Activated CD4-positive, CD25-positive, alpha-beta regulatory T cell treated with anti-CD3 and anti-CD28 coated beads, Interleukin-2, amount 50 U/mL, for 72 hours (primary cell): ENCODE data around the gene S100A4.
"Not testable (repeated sequence)": the region's sequence is repeated elsewhere in the genome, so short reads cannot be mapped to it uniquely, and the experiment has no call there.

ENCODE experiments used
- DNase-seq: peaks from one replicate; pipeline ENCODE4 v3.0.0; 2021

The S100A4 gene

DNA sequence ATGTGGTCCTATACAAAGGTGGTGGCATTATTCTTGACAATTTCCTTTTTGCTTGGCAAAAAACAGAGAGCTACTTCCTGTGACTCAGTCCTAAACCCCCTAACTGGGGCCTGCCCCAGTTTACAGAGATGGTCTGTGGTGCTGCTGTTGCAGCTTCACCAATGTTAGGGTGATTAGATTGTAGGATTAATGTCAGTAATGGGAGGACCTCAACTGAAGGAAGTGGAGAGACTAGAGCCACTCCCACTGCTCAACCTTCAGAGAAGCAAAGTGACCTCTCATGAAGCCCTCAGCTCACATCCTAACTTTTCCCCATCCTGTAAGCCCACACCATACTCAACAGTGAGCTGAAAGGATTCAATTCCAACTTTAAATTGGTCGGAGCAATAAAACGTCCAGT lies 13.4 kb downstream of the S100A4 start:
- peak; percentile 36 for DNase-seq

DNA sequence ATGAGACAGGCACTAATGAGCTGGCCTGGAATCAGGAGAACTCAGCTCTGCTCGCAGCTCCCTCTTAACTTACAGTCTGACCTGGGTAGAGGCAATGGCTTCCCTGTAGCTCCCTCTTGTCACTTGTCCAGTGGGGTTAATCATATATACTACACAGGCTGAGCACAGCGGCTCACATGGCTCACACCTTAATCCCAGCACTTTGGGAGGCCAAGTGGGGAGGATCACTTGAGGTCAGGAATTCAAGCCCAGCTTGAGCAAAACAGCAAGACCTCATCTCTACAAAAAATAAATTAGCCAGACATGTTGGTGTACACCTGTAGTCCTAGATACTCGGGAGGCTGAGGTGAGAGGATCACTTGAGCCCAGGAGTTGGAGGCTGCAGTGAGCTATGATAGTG lies 14.0 kb downstream of the S100A4 start:
- DNase-seq, result peak; percentile 26

DNA sequence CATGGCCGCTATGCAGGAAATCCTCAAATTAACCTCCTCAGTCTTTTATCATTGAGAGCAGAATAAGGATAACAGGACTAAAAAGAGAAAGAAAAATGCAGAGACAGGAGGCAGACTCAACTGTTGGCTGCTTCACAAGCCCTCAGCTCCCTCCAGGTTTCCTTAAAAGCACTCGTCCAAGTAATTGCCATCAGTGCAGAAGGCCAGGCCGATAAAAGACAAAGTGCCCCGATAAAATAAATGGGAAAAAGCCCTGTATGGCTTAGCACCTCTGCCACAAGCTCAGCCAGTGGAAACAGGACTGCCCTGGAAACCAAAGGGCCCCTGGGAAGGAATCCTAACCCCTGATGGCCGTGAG lies 17.9 kb downstream of the S100A4 start:
- no peak for DNase-seq

DNA sequence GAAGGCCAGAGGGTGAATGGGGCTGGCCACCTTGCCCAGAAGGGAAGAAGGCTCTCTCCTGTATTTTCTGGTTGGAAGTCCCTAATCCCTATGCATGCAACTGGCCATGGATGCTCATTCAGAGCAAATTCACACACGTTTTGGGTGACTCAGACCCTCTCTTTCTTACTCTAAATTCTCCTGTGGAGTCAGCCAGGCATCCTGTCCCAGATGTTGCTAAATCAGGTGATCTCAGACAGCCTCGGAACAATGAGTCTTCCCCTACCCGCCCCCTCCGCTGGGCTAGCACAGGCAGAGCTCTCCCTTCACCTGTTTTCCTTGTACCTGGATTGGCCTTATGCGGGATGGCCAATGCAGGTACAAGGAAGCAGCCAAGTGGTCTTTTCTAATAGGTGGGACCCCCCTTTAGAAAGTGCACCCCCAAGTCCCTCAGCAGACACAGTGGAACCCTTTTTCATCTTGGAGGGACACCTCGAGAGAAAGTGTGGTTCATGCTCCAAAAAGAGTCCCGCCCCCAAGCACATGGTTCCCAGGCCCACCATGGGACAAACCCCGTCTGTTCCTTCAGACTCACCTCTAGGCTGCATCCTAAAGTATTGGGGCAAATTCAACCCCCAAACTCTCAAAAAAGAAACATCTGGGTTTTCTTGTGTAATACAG lies 18.5 kb downstream of the S100A4 start:
- peak; percentile 11 for DNase-seq

DNA sequence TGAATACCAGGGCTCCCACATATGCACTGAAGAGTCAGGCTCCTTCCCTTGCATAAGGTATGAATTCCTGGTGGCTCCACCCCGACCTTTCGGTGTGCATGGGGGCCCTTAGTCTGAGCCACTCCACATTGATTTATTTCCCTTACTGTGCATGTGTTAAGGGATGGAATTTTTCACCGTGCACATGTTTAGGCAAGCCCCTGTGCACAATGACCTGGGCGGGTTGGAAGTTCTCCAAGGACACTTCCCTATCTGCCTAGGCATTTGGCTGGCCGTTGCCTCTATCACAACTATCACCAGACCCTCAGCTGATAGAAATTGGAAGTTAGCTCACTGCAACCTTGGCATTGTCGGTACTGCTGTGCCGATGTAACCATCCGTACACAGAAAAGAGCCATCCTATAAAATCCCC lies 19.5 kb downstream of the S100A4 start:
- DNase-seq, result no peak

DNA sequence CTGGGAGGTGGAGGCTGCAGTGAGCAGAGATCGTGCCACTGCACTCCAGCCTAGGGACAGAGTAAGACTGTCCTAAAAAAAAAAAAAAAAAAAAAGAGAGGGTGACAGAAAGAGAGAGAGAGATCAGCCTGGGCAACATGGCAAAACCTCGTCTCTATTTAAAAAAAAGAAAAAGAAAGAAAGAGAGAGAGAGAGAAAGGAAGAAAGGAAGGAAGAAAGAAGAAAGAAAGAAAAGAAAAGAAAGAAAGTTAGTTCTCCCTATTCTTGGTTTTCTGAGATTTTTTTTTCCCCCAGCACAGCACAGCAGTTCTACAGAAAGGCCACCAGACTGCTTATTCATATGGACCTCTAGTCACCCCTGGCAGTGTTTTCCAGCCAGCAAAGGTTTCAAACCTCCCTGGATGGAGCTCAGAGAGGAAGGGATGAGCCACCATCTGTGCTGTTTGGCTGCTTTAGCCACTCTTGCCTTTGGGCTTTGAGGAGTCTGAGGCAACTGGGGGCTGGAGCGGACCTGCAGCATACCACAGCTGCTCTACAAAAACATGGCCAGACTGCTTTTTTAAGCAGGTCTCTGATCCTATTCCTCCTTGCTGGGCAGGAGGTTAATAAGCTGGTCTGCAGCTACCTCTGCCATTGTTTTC lies 20.4 kb downstream of the S100A4 start:
- DNase-seq, result peak; percentile 17

DNA sequence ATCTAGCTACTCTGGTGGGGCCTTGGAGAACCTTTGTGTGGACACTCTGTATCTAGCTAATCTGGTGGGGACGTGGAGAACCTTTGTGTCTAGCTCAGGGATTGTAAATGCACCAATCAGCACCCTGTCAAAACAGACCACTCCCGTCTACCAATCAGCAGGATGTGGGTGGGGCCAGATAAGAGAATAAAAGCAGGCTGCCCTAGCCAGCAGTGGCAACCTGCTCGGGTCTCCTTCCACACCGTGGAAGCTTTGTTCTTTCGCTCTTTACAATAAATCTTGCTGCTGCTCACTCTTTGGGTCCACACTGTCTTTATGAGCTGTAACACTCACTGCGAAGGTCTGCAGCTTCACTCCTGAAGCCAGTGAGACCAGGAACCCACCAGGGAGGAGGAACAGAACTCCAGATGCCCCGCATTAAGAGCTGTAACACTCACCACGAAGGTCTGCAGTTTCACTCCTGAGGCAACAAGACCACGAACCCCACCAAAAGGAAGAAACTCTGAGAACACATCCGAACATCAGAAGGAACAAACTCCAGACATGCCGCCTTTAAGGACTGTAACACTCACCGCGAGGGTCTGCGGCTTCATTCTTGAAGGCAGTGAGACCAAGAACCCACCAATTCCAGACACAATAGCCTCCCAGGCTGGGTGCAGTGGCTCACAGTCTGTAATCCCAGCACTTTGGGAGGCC lies 23.1 kb downstream of the S100A4 start:
- not testable (repeated sequence) for DNase-seq

DNA sequence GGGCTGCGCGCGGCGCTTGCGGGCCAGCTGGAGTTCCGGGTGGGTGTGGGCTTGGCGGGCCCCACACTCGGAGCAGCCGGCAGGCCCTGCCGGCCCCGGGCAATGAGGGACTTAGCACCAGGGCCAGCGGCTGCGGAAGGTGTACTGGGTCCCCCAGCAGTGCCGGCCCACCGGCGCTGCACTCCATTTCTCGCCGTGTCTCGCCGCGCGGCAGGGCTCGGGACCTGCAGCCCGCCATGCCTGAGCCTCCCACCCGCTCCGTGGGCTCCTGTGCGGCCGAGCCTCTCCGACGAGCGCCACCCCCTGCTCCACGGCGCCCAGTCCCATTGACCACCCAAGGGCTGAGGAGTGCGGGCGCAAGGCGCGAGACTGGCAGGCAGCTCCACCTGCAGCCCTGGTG lies 23.8 kb downstream of the S100A4 start:
- not testable (repeated sequence) for DNase-seq

DNA sequence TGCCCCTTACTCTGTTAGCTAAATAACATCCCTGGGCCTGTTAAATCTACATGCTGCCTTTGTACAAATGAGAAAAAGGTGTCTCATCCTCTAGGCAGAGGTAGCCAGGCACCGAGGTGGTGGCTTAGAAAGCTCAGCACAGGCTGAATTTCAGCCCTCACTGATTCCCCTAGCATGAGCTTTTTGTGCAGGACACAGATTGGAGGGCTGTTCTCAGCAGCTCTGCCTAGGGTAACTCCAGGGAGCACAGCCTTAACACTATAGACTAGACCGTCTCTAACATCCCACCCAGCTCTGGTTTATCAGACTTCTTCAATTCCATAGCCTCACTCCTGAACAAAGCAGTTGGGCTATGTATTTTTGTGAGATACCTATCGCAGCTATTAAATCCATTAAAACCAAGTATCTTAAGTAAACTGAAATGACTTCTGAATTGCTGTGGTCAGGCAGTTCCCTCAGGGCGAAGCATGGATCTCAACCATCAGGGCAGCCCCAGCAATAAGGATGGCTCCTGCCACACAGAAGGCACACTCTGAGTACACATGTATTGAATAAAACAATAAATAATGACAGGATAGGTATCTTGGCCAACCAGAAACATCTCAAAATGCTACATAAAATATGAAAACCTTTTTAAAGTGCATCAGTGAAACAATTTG lies 24.7 kb downstream of the S100A4 start:
- DNase-seq, result no peak

DNA sequence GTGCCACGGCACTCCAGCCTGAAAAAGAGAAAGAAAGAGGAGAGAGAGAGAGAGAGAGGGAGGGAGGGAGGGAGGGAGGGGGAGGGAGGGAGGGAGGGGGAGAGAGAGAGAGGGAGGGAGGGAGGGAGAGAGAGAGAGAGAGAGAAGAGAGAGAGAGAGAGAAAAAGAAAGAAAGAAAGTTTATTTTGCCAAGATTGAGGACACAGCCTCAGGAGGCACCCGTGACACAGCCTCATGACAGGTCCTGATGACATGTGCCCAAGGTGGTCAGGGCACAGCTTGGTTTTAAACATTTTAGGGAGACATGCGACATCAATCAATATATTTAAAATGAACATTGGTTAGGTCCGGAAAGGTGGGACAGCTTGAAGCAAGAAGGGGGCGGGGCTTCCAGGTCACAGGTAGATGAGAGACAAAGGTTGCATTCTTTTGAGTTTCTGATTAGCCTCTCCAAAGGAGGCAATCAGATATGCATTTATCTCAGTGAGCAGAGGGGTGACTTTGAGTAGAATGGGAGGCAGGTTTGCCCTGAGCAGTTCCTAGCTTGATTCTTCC lies 25.4 kb downstream of the S100A4 start:
- not testable (repeated sequence) for DNase-seq

DNA sequence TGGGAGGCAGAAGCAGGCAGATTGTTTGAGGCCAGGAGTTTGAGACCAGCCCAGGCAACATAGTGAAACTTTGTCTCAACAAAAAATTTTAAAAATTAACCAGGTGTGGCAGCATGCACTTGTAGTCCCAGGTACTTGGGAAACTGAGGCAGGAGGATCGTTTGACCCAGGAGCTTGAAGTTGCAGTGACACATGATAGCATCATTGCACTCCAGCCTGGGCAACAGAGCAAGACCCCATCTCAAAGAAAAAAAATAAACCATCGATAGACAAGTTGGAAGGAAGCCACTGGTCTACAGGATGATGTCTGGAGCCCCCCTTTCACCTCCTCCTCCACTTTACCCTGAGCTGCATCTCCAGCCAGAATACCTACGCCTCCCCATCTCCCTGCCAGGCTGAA lies 26.4 kb downstream of the S100A4 start:
- DNase-seq, result no peak

DNA sequence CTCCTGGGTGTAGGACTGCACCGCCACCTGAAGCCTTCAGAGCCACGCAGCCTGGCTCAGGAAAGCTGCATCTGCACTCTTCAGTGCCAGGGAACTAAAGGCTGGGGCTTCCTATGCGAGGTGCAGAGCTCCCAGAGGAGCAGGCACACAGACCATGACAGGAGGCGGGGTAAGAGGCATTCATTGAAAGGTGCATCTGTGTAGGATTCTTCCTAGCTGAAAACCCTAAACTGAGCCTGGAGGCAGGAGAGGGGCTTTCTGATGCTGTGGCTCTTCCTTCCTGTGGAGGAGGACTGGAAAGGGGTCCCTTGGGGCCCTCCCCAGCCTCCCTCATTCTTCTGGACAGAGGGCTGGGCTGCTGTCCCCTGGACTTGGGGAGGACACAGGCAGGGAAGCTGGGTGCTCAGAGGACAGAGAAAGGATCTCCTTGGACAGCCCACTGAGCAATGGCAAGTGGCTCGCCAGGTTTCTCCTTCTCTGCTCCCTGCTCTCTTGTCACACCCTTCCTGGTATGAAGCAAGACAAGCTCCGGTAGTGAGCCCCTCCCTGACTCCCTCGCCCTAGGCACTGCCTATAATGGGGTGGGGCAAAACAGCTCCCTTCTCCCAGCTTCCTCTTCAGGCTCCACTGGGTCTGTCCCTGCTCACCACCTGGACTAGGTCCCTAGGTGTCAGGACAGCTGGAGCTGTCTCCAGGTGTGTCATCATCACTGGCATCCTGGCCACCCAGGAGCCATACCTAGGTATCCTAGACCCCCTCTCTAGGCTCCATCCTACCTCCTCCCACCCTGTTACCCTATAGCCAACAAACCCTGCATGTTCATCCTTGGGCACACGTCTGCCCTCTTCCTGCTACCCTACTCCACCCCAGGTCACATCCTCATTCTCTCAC lies 29.9 kb downstream of the S100A4 start:
- DNase-seq, result no peak

DNA sequence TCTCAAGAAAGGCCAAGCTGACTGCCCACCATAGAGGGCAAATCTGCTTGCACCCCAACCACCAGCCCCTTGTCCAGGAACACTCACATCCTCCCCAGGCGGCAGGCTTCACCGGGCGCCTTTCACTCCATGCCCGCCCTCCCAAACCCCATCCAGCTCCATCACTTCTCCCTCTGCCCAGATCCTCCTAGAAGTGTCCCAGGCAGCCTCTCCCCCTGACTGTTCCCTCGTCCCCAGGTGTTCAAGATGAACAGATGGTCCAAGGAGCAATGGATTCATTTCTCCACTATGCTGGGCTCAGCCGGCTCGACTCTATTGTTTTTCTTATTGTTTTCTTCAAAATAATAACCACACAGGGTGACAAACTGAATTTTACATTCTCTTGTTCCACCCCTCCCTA lies 31.9 kb downstream of the S100A4 start:
- no peak for DNase-seq

DNA sequence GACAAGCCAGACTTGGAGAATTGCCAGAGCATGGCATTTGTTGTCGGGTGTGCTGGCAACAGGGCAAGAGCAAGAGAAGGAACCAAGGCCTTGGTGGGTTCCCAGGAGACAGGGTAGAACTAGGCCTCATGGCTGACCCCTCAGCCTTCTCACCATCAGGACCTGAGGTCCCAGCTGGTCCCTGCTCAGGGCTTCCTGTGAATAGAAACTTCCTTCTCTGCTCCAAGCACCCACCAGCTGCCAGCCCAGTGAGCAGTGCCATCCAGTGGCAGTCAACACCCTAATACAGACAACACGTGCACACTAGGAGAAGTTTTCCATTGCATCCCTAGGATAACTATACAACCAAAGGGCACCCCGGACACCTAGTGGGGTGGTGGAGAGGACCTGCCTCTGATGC lies 32.6 kb downstream of the S100A4 start:
- DNase-seq, result no peak

DNA sequence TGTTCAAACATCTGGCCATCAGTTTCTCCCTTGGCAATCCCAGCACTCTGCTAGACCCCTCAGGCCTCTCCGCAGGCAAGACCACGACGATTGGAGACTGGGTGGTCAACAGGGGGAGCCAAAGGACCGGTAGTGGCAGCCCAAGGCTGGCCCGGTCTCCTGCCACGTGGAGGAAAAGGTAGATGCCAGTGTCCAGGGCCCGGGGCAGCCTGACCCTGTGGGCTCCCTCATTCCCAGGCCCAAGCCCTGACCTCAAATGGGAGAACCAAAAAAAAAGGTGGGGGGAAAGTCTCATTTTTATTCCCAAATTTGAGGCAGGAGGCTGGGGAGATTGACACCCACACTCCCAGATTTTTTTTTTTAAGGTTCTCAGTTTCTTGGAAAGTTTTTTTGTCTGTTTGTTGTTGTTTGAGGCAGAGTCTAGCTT lies 34.6 kb downstream of the S100A4 start:
- peak; percentile 83 for DNase-seq

DNA sequence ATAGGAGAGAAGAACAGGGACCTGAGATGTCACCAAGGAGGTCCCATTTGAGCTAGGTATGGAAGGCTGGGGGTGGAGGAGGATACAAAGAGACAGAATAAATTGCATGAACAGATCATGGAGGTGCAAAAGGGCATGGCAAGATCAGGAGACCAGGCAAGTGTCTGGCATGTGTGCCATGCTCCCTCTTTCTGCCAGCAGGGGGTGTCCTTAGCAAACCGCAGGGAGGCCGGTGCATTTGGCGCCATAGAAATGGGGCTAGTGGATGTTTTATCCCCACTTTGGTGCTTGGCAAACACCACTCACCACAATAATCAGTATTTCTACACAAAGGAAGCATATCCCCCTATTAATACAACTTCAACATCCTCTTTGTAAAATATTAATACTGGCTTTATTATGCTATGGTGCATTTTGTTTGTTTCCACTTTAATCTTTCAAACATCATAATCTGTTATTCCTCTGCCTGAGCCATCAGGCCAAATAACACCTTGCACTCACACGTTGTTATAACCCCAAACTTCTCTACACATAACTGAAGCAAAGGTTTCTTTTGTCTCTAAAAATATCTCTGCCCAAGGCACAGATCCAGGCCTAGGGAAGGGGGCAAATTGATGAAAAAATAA lies 35.8 kb downstream of the S100A4 start:
- DNase-seq, result peak; percentile 63

DNA sequence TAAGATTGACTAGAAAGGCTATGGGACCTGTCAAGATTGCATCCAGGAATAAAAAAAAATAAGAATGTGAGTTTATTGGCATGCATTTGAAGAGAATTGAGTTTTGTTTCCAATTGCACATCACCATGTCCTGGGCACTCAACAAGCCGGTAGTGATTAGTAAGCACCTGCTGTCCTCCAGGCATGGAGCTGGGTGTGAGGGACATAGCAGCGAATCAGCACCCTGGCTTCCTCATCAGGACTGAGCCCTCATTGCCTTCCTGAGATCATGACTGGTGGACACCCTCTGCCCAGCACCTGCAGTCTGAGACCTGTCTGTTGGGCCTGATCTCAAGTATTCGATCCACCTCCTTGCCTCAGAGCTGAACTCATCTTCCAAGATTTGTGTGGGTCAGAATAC lies 36.6 kb downstream of the S100A4 start:
- no peak for DNase-seq

DNA sequence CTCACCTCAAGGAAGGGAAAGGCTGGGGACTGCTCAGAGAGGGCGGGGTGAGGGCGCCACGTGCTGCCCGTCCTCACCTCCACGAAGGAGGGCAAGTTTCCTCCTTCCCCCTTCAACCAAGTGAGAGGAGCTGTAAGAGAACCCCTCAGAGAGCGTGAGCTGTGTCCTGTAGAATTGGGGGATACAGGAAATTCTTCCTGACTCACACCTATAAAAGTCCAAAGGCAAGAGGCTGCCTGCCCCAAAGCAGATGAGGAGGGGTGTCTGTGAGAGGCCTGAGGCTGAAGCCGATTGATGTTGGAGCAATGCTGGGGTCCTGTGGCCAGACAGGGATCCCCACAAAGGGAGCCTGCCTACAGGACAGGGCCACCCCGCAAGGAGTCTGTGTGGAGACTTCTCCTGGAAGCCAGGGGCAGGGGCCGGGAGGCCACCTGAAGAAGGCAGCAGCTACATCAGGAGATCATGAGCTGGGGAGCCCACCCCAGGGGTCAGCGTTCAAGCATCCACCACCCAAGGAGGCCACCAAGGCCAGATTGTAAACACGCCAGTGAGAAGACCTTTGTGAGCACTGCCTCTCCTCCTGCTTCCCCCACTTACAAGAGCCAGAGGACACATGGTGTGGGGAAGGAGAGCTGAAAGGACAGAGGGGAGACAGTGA lies 37.6 kb downstream of the S100A4 start:
- DNase-seq, result no peak

DNA sequence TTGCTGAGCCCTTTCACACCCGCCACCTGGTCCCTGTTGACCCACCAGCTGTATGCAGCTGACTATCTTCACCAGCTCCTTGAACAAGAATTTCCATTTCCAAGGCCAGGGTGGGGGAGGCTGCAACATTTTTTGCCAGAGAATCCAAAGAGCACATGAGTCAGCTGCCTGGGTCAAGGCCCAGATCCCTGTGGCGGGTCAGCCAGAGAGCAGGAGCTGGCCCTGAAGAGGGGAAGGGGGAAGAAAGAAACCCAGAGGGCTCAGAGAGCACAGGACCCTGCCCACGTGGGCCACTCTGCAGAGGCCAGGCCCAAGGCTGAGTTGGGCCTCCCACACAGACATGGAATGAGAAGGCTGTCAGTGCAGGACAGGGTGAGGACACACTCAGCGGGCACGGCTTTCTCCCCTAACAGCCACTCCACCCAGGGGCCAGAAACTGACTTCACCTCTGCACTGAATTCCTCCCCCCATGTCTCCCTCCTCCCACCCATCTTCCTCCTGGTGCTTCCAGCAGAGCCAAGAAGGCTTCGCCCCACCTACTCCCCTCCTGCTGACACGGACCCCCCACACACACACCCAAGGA lies 38.7 kb downstream of the S100A4 start:
- DNase-seq, result no peak

DNA sequence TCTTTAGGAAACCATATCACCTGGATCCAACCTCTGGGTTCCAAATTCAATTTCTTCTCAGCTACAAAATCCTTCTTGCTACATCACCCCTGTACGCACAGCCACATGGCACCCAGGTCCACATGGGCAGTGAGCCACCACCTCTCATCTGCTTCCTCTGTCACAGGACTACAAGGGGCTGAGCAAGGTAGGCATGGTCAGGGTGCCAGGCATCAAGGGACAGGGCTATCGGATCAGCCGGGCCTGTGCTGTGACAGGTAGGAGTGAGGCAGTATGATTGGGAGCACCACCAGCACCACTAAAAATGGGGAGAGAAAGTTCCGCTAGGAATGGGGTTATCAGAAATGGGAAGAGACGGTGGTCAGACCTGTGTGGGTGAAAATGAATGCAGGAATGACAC lies 39.2 kb downstream of the S100A4 start:
- no peak for DNase-seq

DNA sequence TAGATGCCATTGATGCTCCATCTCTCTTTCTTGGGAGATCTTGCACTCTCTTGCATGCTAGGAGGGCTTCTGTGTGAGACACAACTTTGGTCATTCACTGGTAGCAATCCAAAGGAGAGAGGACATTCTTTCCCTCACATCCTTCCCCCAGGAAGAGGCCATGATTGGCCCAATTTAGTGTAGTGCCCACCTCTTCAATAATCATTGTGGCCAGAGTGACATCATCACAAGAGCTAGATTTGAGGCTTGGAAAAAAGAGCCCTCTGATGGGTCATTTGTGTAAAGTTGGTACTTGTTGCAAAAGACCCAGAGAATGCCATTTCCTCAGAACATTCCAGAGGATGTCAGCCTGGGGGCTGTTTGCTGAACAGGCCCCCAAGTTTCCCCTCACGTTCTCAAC lies 40.0 kb downstream of the S100A4 start:
- DNase-seq, result no peak
